ENCODE results near the gene CSNK1G2. TPM values are rescaled to one million over a fixed set of nuclear protein-coding genes. Genes with fewer than 3 reads are reported as not detected.

Gene CSNK1G2
- polyA plus RNA-seq, 1 donor from 2014 or later = 110 TPM

GRCh38 chr19:1902923-1903322, 38.0 kb upstream of the CSNK1G2 start:
- no peaks in the 10 kb centered on the region for H3K9me2 ChIP-seq (ENCODE audit: insufficient read depth, low read length)
- no peak overlapping the region for H3K27ac ChIP-seq (ENCODE audit: low read length)
- H3F3A ChIP-seq (ENCODE audit: insufficient read depth, low read length, poor library complexity, severe bottlenecking) = no peaks in the 10 kb centered on the region
- H4K20me1 ChIP-seq (ENCODE audit: insufficient read depth) = no peaks in the 10 kb centered on the region
- H3K79me2 ChIP-seq (replicated peaks; ENCODE audit: insufficient read depth, low read length) = peaks cover 12% of the 10 kb centered on the region
- H3K9ac ChIP-seq (ENCODE audit: low read length) = no peak overlapping the region
- no peaks in the 10 kb centered on the region for H3K9me3 ChIP-seq (ENCODE audit: low read length)
- H3K27me3 ChIP-seq (ENCODE audit: insufficient read depth, low read depth, low read length) = no peaks in the 10 kb centered on the region
- no peaks in the 10 kb centered on the region for H3K36me3 ChIP-seq (ENCODE audit: insufficient read depth, low read length)
- H3K4me3 ChIP-seq (ENCODE audit: low read length) = no peak overlapping the region
- TF ChIP-seq REST (IDR thresholded peaks at IDR 0.05; ENCODE audit: borderline replicate concordance) (no peak), MXI1 (conservative IDR thresholded peaks at IDR 0.05; ENCODE audit: poor library complexity, severe bottlenecking) (no peak), CTCF (IDR thresholded peaks at IDR 0.05; ENCODE audit: poor library complexity, severe bottlenecking) (no peak)
- no peak overlapping the region for H2AFZ ChIP-seq (ENCODE audit: low read depth, low read length)
- H3K4me2 ChIP-seq (ENCODE audit: low read length) = no peak overlapping the region

- Histone ChIP-seq H4K20me1 (ENCODE audit: insufficient read depth) (no peaks in the 10 kb centered on the region), H3K9me2 (ENCODE audit: insufficient read depth, low read length) (no peaks in the 10 kb centered on the region), H3K9ac (ENCODE audit: low read length) (peak overlapping the region; percentile 85)
These were observed 36.2 kb upstream of the CSNK1G2 start for GRCh38 chr19:1904860-1905109.

More at GRCh38 chr19:1904860-1905109, 36.2 kb upstream of the CSNK1G2 start:
- Histone ChIP-seq H3F3A (ENCODE audit: insufficient read depth, low read length, poor library complexity, severe bottlenecking) (no peaks in the 10 kb centered on the region), H3K4me2 (ENCODE audit: low read length) (no peak overlapping the region), H3K9me3 (ENCODE audit: low read length) (no peaks in the 10 kb centered on the region), H3K79me2 (replicated peaks; ENCODE audit: insufficient read depth, low read length) (peaks cover 12% of the 10 kb centered on the region), H3K27ac (ENCODE audit: low read length) (peak overlapping the region; percentile 45), H3K4me3 (ENCODE audit: low read length) (peak overlapping the region; percentile 67), H3K27me3 (ENCODE audit: insufficient read depth, low read depth, low read length) (no peaks in the 10 kb centered on the region), H2AFZ (ENCODE audit: low read depth, low read length) (no peak overlapping the region), H3K36me3 (ENCODE audit: insufficient read depth, low read length) (no peaks in the 10 kb centered on the region)
- TF ChIP-seq REST (IDR thresholded peaks at IDR 0.05; ENCODE audit: borderline replicate concordance) (no peak), RAD21 (conservative IDR thresholded peaks at IDR 0.05) (no peak), EZH2 (IDR thresholded peaks at IDR 0.05; ENCODE audit: borderline replicate concordance, insufficient read depth, low read length, poor library complexity, severe bottlenecking) (no peak), POLR2AphosphoS5 (IDR thresholded peaks at IDR 0.05) (no peak), TAF1 (IDR thresholded peaks at IDR 0.05; ENCODE audit: low read depth) (no peak)

All from neural cell (in vitro differentiated cells).